Upper lobe of left lung (tissue), 6 donors: Measurements from ENCODE around the gene RBM20. TPM values are rescaled to one million over a fixed set of nuclear protein-coding genes. Genes with fewer than 3 reads are reported as not detected.
"Not testable (repeated sequence)": the region's sequence is repeated elsewhere in the genome, so short reads cannot be mapped to it uniquely, and the experiment has no call there.

Experiments
- ATAC-seq, 2 donors: fragments of 200-7000 bp; cut with Tn5 transposase; one replicate each; pipeline ENCODE4 v1.9.1; 2022; ENCODE audit warnings: mild to moderate bottlenecking in 2 of 2, moderate library complexity in 2 of 2; ENCODE audit not compliant: low FRiP score in 2 of 2
- DNase-seq, 2 donors: peaks; one replicate each; pipeline ENCODE4 v3.0.0-alpha.2; 2019 to 2020
- H3K27ac ChIP-seq, 4 donors: fragments of 200-600 bp; sonication (generic); one replicate each; pipeline ENCODE4 v1.5.1; 2016 to 2019
- H3K27me3 ChIP-seq, 4 donors: fragments of 200-600 bp; sonication (generic); one replicate each; pipeline ENCODE4 v1.5.1; 2017 to 2019
- H3K36me3 ChIP-seq, 4 donors: fragments of 200-600 bp; sonication (generic); one replicate each; pipeline ENCODE4 v1.5.1; 2016 to 2019
- H3K4me1 ChIP-seq, 4 donors: fragments of 200-600 bp; sonication (generic); one replicate each; pipeline ENCODE4 v1.5.1; 2018 to 2019
- H3K4me3 ChIP-seq, 4 donors: fragments of 200-600 bp; sonication (generic); one replicate each; pipeline ENCODE4 v1.5.1; 2017 to 2019; ENCODE audit warnings: mild to moderate bottlenecking in 2 of 4, moderate library complexity in 1 of 4
- H3K9me3 ChIP-seq, 4 donors: fragments of 200-600 bp; sonication (generic); one replicate each; pipeline ENCODE4 v1.5.1; 2018 to 2019
- EP300 ChIP-seq, 4 donors: sonication (generic); formaldehyde crosslinking; IDR thresholded peaks; one replicate each; pipeline ENCODE4 v1.5.1; 2017; ENCODE audit warnings: antibody characterized with exemption in 4 of 4, control low read depth in 2 of 4
- POLR2A ChIP-seq, 4 donors: fragments of 450-650 bp; IDR thresholded peaks; one replicate each; pipeline ENCODE4 v1.5.1; 2016 to 2017; ENCODE audit warnings: antibody characterized with exemption in 4 of 4, mild to moderate bottlenecking in 2 of 4
- POLR2AphosphoS5 ChIP-seq, 2 donors: sonication (generic); formaldehyde crosslinking; IDR thresholded peaks; one replicate each; pipeline ENCODE4 v1.5.1; 2017; ENCODE audit warnings: antibody characterized with exemption in 2 of 2
- WGBS, 2 donors: methylation state at CpG; one replicate each; pipeline ENCODE4 v1.1.5; 2017 to 2018; 5-methylcytosine and 5-hydroxymethylcytosine counted together
- total RNA-seq, 6 donors: library from RNA; depleted of rRNA in 4 of 6; stranded (reverse); fragments of >200 nt in 4 of 6; gene quantifications; one replicate each; pipeline versions ENCODE4 v1.1.0 to v1.2.1, GENCODE V29; 2016 to 2021
- TF ChIP-seq, protein P1 (sequence below), 6 experiments: fragments of 450-650 bp in 4 of 6; fragments of 200-600 bp in 2 of 6; sonication (generic) in 2 of 6; IDR thresholded peaks; one replicate each; pipeline ENCODE4 v1.5.1; 2016 to 2019; ENCODE audit warnings: antibody characterized with exemption in 6 of 6
- donor health status: DM: no; HTN: no; CAD: no; lungs with moderate emphysema.
- donor health status: DM: no; HTN: yes; CAD: no; lungs with severe emphysema.

The RBM20 gene
- total RNA-seq, 6 donors from 2014 or later = 0.11 to 7.5 (median 1.5) TPM

DNA sequence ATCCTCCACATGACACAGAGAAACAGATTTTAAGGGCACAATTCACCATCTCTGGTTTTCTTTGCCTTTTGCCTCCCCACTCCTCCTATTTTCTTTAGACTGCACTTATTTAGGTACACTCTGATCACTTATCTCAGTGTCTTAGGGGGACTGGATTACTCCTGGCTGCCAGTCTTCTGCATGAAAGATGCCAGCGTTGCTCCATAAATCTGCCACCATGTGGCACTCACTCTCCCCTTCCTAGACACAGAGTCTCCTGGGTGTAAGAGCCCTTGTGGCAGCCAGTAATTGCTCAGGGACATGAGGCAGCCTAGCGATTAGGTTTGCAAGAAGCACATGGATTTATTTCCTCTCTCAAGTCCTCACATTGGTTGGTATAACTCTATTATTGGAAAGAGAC, 34.5 kb upstream of the RBM20 start:
- Histone ChIP-seq H3K36me3 (peaks cover 0 to 24% (median 7%) of the 10 kb centered on the region in 4 donors), H3K4me3 (no peak overlapping the region), H3K4me1 (peaks cover 0 to 3% (median 0%) of the 10 kb centered on the region in 4 donors), H3K9me3 (no peaks in the 10 kb centered on the region), H3K27ac (no peak overlapping the region), H3K27me3 (no peaks in the 10 kb centered on the region)
- WGBS, 2 donors = 38 to 42% methylated on average over 2 of the region's 2 CpGs
- TF ChIP-seq, protein P1, sequence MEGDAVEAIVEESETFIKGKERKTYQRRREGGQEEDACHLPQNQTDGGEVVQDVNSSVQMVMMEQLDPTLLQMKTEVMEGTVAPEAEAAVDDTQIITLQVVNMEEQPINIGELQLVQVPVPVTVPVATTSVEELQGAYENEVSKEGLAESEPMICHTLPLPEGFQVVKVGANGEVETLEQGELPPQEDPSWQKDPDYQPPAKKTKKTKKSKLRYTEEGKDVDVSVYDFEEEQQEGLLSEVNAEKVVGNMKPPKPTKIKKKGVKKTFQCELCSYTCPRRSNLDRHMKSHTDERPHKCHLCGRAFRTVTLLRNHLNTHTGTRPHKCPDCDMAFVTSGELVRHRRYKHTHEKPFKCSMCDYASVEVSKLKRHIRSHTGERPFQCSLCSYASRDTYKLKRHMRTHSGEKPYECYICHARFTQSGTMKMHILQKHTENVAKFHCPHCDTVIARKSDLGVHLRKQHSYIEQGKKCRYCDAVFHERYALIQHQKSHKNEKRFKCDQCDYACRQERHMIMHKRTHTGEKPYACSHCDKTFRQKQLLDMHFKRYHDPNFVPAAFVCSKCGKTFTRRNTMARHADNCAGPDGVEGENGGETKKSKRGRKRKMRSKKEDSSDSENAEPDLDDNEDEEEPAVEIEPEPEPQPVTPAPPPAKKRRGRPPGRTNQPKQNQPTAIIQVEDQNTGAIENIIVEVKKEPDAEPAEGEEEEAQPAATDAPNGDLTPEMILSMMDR (IDR thresholded peaks at IDR 0.05) = no peak
- ATAC-seq (no peak), DNase-seq (no peak)

DNA sequence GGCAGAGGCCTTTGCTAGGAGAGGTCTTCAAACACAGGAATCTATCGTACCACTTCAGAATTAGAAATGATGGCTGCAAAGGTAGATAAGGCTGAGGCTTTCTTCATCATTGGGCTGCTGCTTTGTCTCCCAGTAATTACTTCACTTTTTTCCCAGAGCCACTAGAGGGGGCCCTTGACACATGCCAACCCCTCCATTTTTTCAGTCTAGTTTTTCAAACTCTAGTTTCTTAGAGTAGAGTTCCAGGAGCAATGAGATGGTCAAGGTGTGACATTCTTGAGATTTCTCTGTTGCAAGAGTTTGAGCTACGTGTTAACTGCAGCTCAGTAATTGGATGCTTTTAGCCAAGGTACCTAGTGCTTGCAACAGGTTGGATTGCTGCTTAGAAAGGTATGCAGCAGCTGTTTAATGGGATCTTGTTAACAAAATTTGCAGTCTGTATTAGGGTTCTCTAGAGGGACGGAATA, 33.8 kb upstream of the RBM20 start:
- peak in 1 of 2 donors; percentile 73 for ATAC-seq
- peaks cover 0 to 3% (median 0%) of the 10 kb centered on the region in 4 donors for H3K4me1 ChIP-seq
- 14 to 28% methylated on average over 3 of the region's 3 CpGs for WGBS, 2 donors
- H3K9me3 ChIP-seq = no peaks in the 10 kb centered on the region
- no peak overlapping the region for H3K4me3 ChIP-seq
- H3K27ac ChIP-seq = no peak overlapping the region
- no peak for TF ChIP-seq POLR2AphosphoS5 (IDR thresholded peaks at IDR 0.05)
- TF ChIP-seq, protein P1 (IDR thresholded peaks at IDR 0.05) = peak; percentile 38 to 65 (median 57)
- no peak for TF ChIP-seq POLR2A (IDR thresholded peaks at IDR 0.05)
- no peak for TF ChIP-seq EP300 (IDR thresholded peaks at IDR 0.05)
- H3K36me3 ChIP-seq = peaks cover 0 to 16% (median 4%) of the 10 kb centered on the region in 4 donors
- no peaks in the 10 kb centered on the region for H3K27me3 ChIP-seq
- no peak for DNase-seq

DNA sequence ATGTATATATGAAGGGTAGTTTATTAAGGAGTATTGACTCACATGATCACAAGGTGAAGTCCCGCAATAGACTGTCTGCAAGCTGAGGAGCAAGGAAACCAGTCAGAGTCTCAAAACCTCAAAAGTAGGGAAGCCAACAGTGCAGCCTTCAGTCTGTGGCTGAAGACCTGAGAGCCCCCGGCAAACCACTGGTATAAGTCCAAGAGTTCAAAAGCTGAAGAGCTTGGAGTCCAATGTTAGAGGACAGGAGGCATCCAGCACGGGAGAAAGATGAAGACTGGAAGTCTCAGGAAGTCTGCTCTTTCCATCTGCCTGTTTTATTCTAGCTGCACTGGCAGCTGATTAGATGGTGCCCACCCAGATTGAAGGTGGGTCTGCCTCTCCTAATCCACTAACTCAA, 33.4 kb upstream of the RBM20 start:
- 78 to 84% methylated on average over 3 of the region's 3 CpGs for WGBS, 2 donors
- H3K27ac ChIP-seq, H3K4me1 ChIP-seq, DNase-seq, H3K4me3 ChIP-seq, ATAC-seq, H3K9me3 ChIP-seq, H3K27me3 ChIP-seq: not testable (repeated sequence)
- H3K36me3 ChIP-seq = peaks cover 0 to 12% (median 1%) of the 10 kb centered on the region in 4 donors

DNA sequence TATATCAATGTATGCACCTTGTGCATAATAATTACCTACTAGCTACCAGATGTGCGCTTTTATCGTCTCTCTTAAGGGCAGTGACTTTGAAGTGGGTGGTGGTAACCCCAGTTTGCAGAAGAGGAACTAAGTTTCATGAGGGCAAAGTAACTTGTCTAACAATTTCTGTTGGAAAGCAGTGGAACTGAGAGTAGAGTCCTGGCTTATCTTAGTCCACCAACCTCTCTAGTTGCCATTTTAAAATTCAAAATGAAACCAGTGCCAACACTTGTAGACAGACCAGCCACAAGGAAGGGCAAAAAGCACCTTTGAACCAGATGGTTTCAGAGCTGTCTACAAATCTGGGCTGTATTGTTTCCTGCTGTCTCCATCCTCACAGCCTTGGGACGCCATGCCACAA, 32.0 kb upstream of the RBM20 start:
- Histone ChIP-seq H3K4me3 (no peak overlapping the region), H3K36me3 (peaks cover 0 to 3% (median 0%) of the 10 kb centered on the region in 4 donors), H3K27me3 (no peaks in the 10 kb centered on the region), H3K9me3 (no peaks in the 10 kb centered on the region), H3K27ac (no peak overlapping the region), H3K4me1 (peaks cover 0 to 3% (median 0%) of the 10 kb centered on the region in 4 donors)
- TF ChIP-seq POLR2A (IDR thresholded peaks at IDR 0.05) (no peak), EP300 (IDR thresholded peaks at IDR 0.05) (no peak), POLR2AphosphoS5 (IDR thresholded peaks at IDR 0.05) (no peak)
- TF ChIP-seq, protein P1 (IDR thresholded peaks at IDR 0.05) = no peak
- ATAC-seq = no peak
- 76 to 79% methylated on average over 3 of the region's 3 CpGs for WGBS, 2 donors
- no peak for DNase-seq

DNA sequence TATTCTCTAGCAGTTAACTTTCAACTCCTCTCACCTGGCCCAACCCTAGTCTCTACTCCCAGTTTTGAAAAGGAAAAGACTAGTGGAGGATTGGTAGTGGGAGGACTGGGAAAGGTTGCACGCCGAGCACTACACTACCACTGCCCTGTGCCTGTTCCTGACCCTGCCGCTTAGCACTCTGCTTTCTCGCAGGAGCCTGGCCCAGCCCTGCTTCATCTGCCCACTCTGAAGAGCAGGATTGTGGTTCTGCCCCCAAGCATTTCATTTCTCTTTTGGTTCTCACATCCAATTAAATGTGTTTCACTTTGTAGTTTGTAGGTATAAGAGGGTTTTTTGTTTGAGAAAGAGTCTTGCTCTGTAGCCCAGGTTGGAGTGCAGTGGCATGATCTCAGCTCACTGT, 31.5 kb upstream of the RBM20 start:
- TF ChIP-seq, protein P1 (IDR thresholded peaks at IDR 0.05) = no peak
- no peak for TF ChIP-seq POLR2A (IDR thresholded peaks at IDR 0.05)
- no peak for TF ChIP-seq EP300 (IDR thresholded peaks at IDR 0.05)
- TF ChIP-seq POLR2AphosphoS5 (IDR thresholded peaks at IDR 0.05) = no peak
- WGBS, 2 donors = 96 to 98% methylated on average over 4 of the region's 4 CpGs

More for the DNA sequence above, 31.5 kb upstream of the RBM20 start:
- Histone ChIP-seq H3K27me3 (no peaks in the 10 kb centered on the region), H3K27ac (no peak overlapping the region), H3K9me3 (no peaks in the 10 kb centered on the region), H3K4me3 (no peak overlapping the region), H3K4me1 (peaks cover 0 to 3% (median 0%) of the 10 kb centered on the region in 4 donors), H3K36me3 (no peaks in the 10 kb centered on the region)
- DNase-seq (no peak), ATAC-seq (no peak)
